WTC11 (cell line): ENCODE data around the gene SLC38A10.

Experiments used
- E2F1 ChIP-seq: sonication (generic); formaldehyde crosslinking; IDR thresholded peaks from 2 replicates; pipeline ENCODE4 v1.8.0; 2022; ENCODE audit warnings: mild to moderate bottlenecking, missing genetic modification reagents
- ELF4 ChIP-seq: sonication (generic); formaldehyde crosslinking; IDR thresholded peaks from 2 replicates; pipeline ENCODE4 v1.8.1; 2022; ENCODE audit warnings: low read depth, mild to moderate bottlenecking, moderate library complexity, missing genetic modification reagents
- MAX ChIP-seq: sonication (generic); formaldehyde crosslinking; IDR thresholded peaks from 2 replicates; pipeline ENCODE4 v1.8.0; 2022; ENCODE audit warnings: mild to moderate bottlenecking, missing genetic modification reagents
- NR3C1 ChIP-seq: sonication (generic); formaldehyde crosslinking; conservative IDR thresholded peaks from 2 replicates; pipeline ENCODE4 v1.8.1; 2023; ENCODE audit warnings: low read depth, mild to moderate bottlenecking, missing genetic modification reagents
- PREB ChIP-seq: sonication (generic); formaldehyde crosslinking; IDR thresholded peaks from 2 replicates; pipeline ENCODE4 v1.8.1; 2022; ENCODE audit warnings: mild to moderate bottlenecking, missing genetic modification reagents, moderate library complexity, borderline replicate concordance
- SMAD3 ChIP-seq: sonication (generic); formaldehyde crosslinking; IDR thresholded peaks from 2 replicates; pipeline ENCODE4 v1.8.0; 2022; ENCODE audit warnings: missing genetic modification reagents, mild to moderate bottlenecking, borderline replicate concordance
- TEAD4 ChIP-seq: sonication (generic); formaldehyde crosslinking; IDR thresholded peaks from 2 replicates; pipeline ENCODE4 v1.8.0; 2022; ENCODE audit warnings: mild to moderate bottlenecking, missing genetic modification reagents
- USF2 ChIP-seq: sonication (generic); formaldehyde crosslinking; IDR thresholded peaks from 2 replicates; pipeline ENCODE4 v1.8.1; 2023; ENCODE audit warnings: mild to moderate bottlenecking, missing genetic modification reagents, moderate library complexity
- ZNF219 ChIP-seq: sonication (generic); formaldehyde crosslinking; IDR thresholded peaks from 2 replicates; pipeline ENCODE4 v1.8.0; 2023; ENCODE audit warnings: missing genetic modification reagents, mild to moderate bottlenecking, borderline replicate concordance
- ZNF317 ChIP-seq: sonication (generic); formaldehyde crosslinking; IDR thresholded peaks from 2 replicates; pipeline ENCODE4 v1.8.1; 2023; ENCODE audit warnings: low read depth, mild to moderate bottlenecking, moderate library complexity, missing genetic modification reagents, borderline replicate concordance
- TF ChIP-seq, protein P1 (sequence below): fragments of 200-600 bp; IDR thresholded peaks from 2 replicates; pipeline ENCODE4 v1.8.0; 2022; ENCODE audit warnings: antibody characterized with exemption
- TF ChIP-seq, protein P2 (sequence below): sonication (generic); formaldehyde crosslinking; IDR thresholded peaks from 2 replicates; pipeline ENCODE4 v1.8.1; 2022; ENCODE audit warnings: low read depth, missing genetic modification reagents, borderline replicate concordance
- TF ChIP-seq, protein P3 (sequence below): sonication (generic); formaldehyde crosslinking; IDR thresholded peaks from 2 replicates; pipeline ENCODE4 v1.8.0; 2023; ENCODE audit warnings: missing genetic modification reagents, mild to moderate bottlenecking, borderline replicate concordance

- no peak for TF ChIP-seq E2F1 (CRISPR knock-in tag)
- TF ChIP-seq ELF4 (CRISPR knock-in tag), result no peak
- TF ChIP-seq, protein P1, sequence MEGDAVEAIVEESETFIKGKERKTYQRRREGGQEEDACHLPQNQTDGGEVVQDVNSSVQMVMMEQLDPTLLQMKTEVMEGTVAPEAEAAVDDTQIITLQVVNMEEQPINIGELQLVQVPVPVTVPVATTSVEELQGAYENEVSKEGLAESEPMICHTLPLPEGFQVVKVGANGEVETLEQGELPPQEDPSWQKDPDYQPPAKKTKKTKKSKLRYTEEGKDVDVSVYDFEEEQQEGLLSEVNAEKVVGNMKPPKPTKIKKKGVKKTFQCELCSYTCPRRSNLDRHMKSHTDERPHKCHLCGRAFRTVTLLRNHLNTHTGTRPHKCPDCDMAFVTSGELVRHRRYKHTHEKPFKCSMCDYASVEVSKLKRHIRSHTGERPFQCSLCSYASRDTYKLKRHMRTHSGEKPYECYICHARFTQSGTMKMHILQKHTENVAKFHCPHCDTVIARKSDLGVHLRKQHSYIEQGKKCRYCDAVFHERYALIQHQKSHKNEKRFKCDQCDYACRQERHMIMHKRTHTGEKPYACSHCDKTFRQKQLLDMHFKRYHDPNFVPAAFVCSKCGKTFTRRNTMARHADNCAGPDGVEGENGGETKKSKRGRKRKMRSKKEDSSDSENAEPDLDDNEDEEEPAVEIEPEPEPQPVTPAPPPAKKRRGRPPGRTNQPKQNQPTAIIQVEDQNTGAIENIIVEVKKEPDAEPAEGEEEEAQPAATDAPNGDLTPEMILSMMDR, result no peak
- no peak for TF ChIP-seq TEAD4
- no peak for TF ChIP-seq ZNF219 (CRISPR knock-in tag)
- TF ChIP-seq PREB (CRISPR knock-in tag), result no peak
- TF ChIP-seq SMAD3 (CRISPR knock-in tag), result no peak
- TF ChIP-seq MAX (CRISPR knock-in tag), result no peak
- TF ChIP-seq, protein P2, sequence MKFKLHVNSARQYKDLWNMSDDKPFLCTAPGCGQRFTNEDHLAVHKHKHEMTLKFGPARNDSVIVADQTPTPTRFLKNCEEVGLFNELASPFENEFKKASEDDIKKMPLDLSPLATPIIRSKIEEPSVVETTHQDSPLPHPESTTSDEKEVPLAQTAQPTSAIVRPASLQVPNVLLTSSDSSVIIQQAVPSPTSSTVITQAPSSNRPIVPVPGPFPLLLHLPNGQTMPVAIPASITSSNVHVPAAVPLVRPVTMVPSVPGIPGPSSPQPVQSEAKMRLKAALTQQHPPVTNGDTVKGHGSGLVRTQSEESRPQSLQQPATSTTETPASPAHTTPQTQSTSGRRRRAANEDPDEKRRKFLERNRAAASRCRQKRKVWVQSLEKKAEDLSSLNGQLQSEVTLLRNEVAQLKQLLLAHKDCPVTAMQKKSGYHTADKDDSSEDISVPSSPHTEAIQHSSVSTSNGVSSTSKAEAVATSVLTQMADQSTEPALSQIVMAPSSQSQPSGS, result no peak
- TF ChIP-seq USF2 (CRISPR knock-in tag), result no peak
- no peak for TF ChIP-seq ZNF317 (CRISPR knock-in tag)
- no peak for TF ChIP-seq NR3C1 (CRISPR knock-in tag)
- TF ChIP-seq, protein P3, sequence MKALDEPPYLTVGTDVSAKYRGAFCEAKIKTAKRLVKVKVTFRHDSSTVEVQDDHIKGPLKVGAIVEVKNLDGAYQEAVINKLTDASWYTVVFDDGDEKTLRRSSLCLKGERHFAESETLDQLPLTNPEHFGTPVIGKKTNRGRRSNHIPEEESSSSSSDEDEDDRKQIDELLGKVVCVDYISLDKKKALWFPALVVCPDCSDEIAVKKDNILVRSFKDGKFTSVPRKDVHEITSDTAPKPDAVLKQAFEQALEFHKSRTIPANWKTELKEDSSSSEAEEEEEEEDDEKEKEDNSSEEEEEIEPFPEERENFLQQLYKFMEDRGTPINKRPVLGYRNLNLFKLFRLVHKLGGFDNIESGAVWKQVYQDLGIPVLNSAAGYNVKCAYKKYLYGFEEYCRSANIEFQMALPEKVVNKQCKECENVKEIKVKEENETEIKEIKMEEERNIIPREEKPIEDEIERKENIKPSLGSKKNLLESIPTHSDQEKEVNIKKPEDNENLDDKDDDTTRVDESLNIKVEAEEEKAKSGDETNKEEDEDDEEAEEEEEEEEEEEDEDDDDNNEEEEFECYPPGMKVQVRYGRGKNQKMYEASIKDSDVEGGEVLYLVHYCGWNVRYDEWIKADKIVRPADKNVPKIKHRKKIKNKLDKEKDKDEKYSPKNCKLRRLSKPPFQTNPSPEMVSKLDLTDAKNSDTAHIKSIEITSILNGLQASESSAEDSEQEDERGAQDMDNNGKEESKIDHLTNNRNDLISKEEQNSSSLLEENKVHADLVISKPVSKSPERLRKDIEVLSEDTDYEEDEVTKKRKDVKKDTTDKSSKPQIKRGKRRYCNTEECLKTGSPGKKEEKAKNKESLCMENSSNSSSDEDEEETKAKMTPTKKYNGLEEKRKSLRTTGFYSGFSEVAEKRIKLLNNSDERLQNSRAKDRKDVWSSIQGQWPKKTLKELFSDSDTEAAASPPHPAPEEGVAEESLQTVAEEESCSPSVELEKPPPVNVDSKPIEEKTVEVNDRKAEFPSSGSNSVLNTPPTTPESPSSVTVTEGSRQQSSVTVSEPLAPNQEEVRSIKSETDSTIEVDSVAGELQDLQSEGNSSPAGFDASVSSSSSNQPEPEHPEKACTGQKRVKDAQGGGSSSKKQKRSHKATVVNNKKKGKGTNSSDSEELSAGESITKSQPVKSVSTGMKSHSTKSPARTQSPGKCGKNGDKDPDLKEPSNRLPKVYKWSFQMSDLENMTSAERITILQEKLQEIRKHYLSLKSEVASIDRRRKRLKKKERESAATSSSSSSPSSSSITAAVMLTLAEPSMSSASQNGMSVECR (CRISPR knock-in tag), result no peak
These were observed 2.7 kb downstream of the SLC38A10 start for GRCh38 chr17:81292450-81292849.
